Keratinocyte (primary cell): Measurements from ENCODE around the gene TRIM67. TPM values are rescaled to one million over a fixed set of nuclear protein-coding genes. Genes with fewer than 3 reads are reported as not detected.

Experiments used
- DNase-seq: peaks from one replicate; pipeline ENCODE4 v3.0.0-alpha.2; 2011; ENCODE audit warnings: low read depth, missing footprints, low spot score
- FAIRE-seq: peaks from 2 replicates; lab custom pipeline; 2011; peaks lifted over from hg19 to GRCh38; lab: Jason Lieb, UNC
- H2AFZ ChIP-seq: 2 replicates; pipeline ENCODE4 v1.6.0; 2012; ENCODE audit warnings: low read length, control low read depth, inconsistent platforms; ENCODE audit not compliant: control insufficient read depth
- H3K27ac ChIP-seq: 2 replicates; pipeline ENCODE4 v1.5.1; 2011; ENCODE audit warnings: low read length; ENCODE audit not compliant: control insufficient read depth, insufficient read depth
- H3K27me3 ChIP-seq: 3 replicates; pipeline ENCODE4 v1.6.0; 2011; ENCODE audit warnings: low read length; ENCODE audit not compliant: control insufficient read depth, insufficient read depth; ENCODE audit errors: extremely low read depth
- H3K36me3 ChIP-seq, 2 experiments: 2 replicates in 1 of 2; 3 replicates in 1 of 2; pipeline ENCODE4 v1.5.1; 2011; ENCODE audit warnings: low read length in 2 of 2, mild to moderate bottlenecking in 1 of 2; ENCODE audit not compliant: control insufficient read depth in 2 of 2, insufficient read depth in 2 of 2; ENCODE audit errors: extremely low read depth in 1 of 2
- H3K4me1 ChIP-seq: 3 replicates; pipeline ENCODE4 v1.5.1; 2011; ENCODE audit warnings: low read length; ENCODE audit not compliant: control insufficient read depth, insufficient read depth; ENCODE audit errors: extremely low read depth
- H3K4me2 ChIP-seq: 3 replicates; pipeline ENCODE4 v1.6.0; 2011; ENCODE audit warnings: low read depth, low read length; ENCODE audit not compliant: control insufficient read depth, insufficient read depth; ENCODE audit errors: extremely low read depth
- H3K4me3 ChIP-seq, 3 experiments: fragments of 200-600 bp in 1 of 3; sonication (generic) in 1 of 3; 2 replicates in 2 of 3; 3 replicates in 1 of 3; pipeline ENCODE4 v1.5.1; 2011 to 2016; ENCODE audit warnings: low read length in 3 of 3, mild to moderate bottlenecking in 3 of 3, control low read depth in 2 of 3, inconsistent platforms in 1 of 3, low read depth in 1 of 3, mixed read lengths in 1 of 3, mixed run types in 1 of 3, moderate library complexity in 1 of 3; ENCODE audit not compliant: control insufficient read depth in 2 of 3, insufficient read depth in 2 of 3; ENCODE audit errors: extremely low read depth in 1 of 3
- H3K79me2 ChIP-seq: 2 replicates; pipeline ENCODE4 v1.6.0; 2012; ENCODE audit warnings: low read length; ENCODE audit not compliant: control insufficient read depth, insufficient read depth
- H3K9ac ChIP-seq: 3 replicates; pipeline ENCODE4 v1.6.0; 2011; ENCODE audit warnings: low read length; ENCODE audit not compliant: control insufficient read depth, insufficient read depth; ENCODE audit errors: extremely low read depth
- H3K9me1 ChIP-seq: 3 replicates; pipeline ENCODE4 v1.6.0; 2011; ENCODE audit warnings: low read length; ENCODE audit not compliant: control insufficient read depth, insufficient read depth; ENCODE audit errors: extremely low read depth
- H3K9me3 ChIP-seq: 2 replicates; pipeline ENCODE4 v1.5.1; 2012; ENCODE audit warnings: low read depth, low read length; ENCODE audit not compliant: control insufficient read depth
- H4K20me1 ChIP-seq: 3 replicates; pipeline ENCODE4 v1.6.0; 2011; ENCODE audit warnings: low read length; ENCODE audit not compliant: control insufficient read depth, insufficient read depth; ENCODE audit errors: extremely low read depth
- EZH2 ChIP-seq: IDR thresholded peaks from one replicate; pipeline ENCODE4 v1.6.1; 2012; ENCODE audit warnings: inconsistent platforms, mild to moderate bottlenecking, low read length, moderate library complexity
- dilution Hi-C: fragments of 300-500 bp; cut with MboI; formaldehyde crosslinking; loops from one replicate; pipeline ENCODE4 v1.7.0; 2020; ENCODE audit warnings: low sequenced_read_pairs; ENCODE audit not compliant: extremely low pct_ligation_motif_present
- polyA plus RNA-seq, 5 experiments: library from polyadenylated mRNA; depleted of rRNA in 3 of 5; stranded (reverse) in 3 of 5; stranded (forward) in 1 of 5; unstranded in 1 of 5; fragments of >200 nt; gene quantifications; 1 replicate in 1 of 5; 2 replicates in 3 of 5; 3 replicates in 1 of 5; pipeline versions ENCODE4 v1.2.1 to v1.2.3, GENCODE V29; 2011 to 2012; ENCODE audit warnings: missing spikeins in 2 of 5, low read depth in 1 of 5, low replicate concordance in 1 of 5
- TF ChIP-seq, protein P1 (sequence below), 3 experiments: IDR thresholded peaks in 1 of 3; conservative IDR thresholded peaks in 1 of 3; optimal IDR thresholded peaks in 1 of 3; 2 replicates in 2 of 3; 3 replicates in 1 of 3; pipeline versions ENCODE3 to v1.5.1; 2011; ENCODE audit warnings: low read length in 3 of 3, mild to moderate bottlenecking in 3 of 3, moderate library complexity in 2 of 3, control low read depth in 1 of 3, inconsistent platforms in 1 of 3; ENCODE audit not compliant: insufficient read depth in 2 of 3; ENCODE audit errors: extremely low read depth in 1 of 3

Gene TRIM67
- polyA plus RNA-seq, 1 donor (not counting 4 experiments of a cell fraction or from before 2014, with no cell fraction given) = not detected

DNA sequence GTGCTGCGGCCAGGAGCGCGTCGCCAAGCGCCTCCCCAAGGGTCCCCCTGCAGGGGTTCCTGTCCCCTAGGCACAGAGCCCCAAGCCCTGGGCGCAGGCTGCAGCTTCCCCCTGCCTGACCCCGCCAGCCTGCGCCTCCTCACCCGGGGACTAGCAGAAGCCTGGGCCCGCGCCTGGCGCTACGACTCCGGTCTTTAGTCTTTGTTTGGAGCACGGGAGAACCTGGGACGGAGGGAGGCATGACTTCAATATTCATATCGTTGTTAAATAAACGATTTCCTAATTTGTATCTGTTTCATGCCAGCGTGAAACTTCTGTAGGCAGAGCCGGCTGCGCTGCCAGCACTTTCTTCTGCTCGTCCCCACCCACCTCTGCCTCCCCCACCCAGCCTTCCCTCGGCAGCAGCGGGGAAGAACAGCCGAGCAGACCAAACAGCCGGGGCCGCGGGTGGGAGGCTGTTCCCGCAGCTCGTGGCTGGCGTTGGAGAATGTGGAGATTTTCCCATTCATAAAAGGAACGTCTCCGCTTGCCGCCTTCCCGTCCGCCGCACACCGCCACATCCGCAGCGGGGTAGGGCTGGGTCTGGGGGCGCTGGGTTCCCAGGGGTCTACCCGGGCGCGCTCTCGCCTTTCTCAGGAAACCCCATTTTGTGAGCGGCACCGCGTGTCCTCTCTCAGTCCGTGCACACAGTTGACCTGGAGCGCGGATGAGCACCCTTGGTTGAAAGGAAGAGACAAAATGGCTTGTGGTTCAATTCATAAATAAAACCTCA lies 777 bp upstream of the TRIM67 start:
- dilution Hi-C loops = no loop called here
- no peak overlapping the region for H2AFZ ChIP-seq
- no peak overlapping the region for H3K4me3 ChIP-seq

GRCh38 chr1:231162297-231162969 lies 575 bp downstream of the TRIM67 start:
- Histone ChIP-seq H3K27ac (no peak overlapping the region), H3K4me3 (no peak overlapping the region), H3K36me3 (no peaks in the 10 kb centered on the region), H3K4me1 (no peaks in the 10 kb centered on the region), H2AFZ (no peak overlapping the region), H3K9me3 (no peaks in the 10 kb centered on the region), H3K9ac (no peak overlapping the region), H4K20me1 (no peaks in the 10 kb centered on the region), H3K79me2 (no peaks in the 10 kb centered on the region), H3K27me3 (peaks cover 56% of the 10 kb centered on the region), H3K9me1 (no peaks in the 10 kb centered on the region), H3K4me2 (peak overlapping the region; percentile 32)
- TF ChIP-seq, protein P1, sequence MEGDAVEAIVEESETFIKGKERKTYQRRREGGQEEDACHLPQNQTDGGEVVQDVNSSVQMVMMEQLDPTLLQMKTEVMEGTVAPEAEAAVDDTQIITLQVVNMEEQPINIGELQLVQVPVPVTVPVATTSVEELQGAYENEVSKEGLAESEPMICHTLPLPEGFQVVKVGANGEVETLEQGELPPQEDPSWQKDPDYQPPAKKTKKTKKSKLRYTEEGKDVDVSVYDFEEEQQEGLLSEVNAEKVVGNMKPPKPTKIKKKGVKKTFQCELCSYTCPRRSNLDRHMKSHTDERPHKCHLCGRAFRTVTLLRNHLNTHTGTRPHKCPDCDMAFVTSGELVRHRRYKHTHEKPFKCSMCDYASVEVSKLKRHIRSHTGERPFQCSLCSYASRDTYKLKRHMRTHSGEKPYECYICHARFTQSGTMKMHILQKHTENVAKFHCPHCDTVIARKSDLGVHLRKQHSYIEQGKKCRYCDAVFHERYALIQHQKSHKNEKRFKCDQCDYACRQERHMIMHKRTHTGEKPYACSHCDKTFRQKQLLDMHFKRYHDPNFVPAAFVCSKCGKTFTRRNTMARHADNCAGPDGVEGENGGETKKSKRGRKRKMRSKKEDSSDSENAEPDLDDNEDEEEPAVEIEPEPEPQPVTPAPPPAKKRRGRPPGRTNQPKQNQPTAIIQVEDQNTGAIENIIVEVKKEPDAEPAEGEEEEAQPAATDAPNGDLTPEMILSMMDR (optimal IDR thresholded peaks at IDR 0.05 in 1 of 3, IDR thresholded peaks at IDR 0.05 in 1 of 3, conservative IDR thresholded peaks at IDR 0.05 in 1 of 3; ENCODE audit: extremely low read depth in 1 of 3, insufficient read depth in 2 of 3, low read length in 3 of 3) = no peak
- TF ChIP-seq EZH2 = no peak
- dilution Hi-C loops = no loop called here
- FAIRE-seq = no peak
- no peak for DNase-seq

More for the DNA sequence above, 777 bp upstream of the TRIM67 start:
- Histone ChIP-seq H3K9me3 (no peaks in the 10 kb centered on the region), H3K9me1 (no peaks in the 10 kb centered on the region), H3K36me3 (no peaks in the 10 kb centered on the region), H3K27me3 (peaks cover 50% of the 10 kb centered on the region), H3K79me2 (no peaks in the 10 kb centered on the region), H3K4me1 (no peaks in the 10 kb centered on the region), H3K9ac (no peak overlapping the region), H3K27ac (no peak overlapping the region), H3K4me2 (no peak overlapping the region), H4K20me1 (no peaks in the 10 kb centered on the region)
- FAIRE-seq (no peak), DNase-seq (no peak)
- TF ChIP-seq, protein P1 (optimal IDR thresholded peaks at IDR 0.05 in 1 of 3, IDR thresholded peaks at IDR 0.05 in 1 of 3, conservative IDR thresholded peaks at IDR 0.05 in 1 of 3; ENCODE audit: extremely low read depth in 1 of 3, insufficient read depth in 2 of 3, low read length in 3 of 3) = no peak
- peak; percentile 89 for TF ChIP-seq EZH2
